Measurements from ENCODE around the gene TMEM185B.
"Not testable (repeated sequence)": the region's sequence is repeated elsewhere in the genome, so short reads cannot be mapped to it uniquely, and the experiment has no call there.

The TMEM185B gene

DNA sequence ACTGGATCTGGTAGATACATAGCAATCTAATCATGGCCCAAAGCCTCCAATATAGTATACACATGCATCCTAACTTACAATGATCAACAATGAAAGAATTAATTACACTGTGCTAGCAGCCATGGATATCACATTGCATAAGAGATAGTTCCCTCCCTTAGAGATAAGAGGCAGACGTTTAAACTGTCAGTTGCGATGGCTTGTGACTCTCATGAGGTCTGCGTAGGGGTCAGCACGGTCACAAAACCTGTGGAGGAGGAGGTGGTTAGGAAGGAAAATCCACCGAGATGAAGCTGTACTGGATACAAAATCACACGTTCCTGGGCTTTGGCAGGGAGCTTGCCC lies 28.7 kb upstream of the TMEM185B start:
- no peak for DNase-seq (ENCODE audit: low read depth)

DNA sequence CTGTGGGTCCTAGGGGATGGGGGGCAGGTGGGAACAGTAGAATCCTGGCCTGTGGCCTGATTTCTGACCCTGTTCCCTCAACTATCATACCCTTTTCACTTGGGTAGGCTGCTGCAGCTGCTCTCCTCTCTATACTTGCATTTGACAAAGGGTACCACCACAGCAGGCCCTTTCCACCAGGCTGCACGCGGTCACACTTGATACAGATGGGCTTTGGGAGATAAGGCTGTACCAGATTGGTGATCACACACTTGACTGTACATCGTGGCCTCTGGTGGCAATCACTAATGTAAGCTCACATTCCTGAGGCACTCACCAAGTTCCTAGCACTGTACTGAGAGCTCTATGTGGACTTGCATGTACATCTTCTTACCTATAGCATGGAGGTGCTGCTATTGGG lies 27.9 kb upstream of the TMEM185B start:
- no peak for DNase-seq (ENCODE audit: low read depth)

DNA sequence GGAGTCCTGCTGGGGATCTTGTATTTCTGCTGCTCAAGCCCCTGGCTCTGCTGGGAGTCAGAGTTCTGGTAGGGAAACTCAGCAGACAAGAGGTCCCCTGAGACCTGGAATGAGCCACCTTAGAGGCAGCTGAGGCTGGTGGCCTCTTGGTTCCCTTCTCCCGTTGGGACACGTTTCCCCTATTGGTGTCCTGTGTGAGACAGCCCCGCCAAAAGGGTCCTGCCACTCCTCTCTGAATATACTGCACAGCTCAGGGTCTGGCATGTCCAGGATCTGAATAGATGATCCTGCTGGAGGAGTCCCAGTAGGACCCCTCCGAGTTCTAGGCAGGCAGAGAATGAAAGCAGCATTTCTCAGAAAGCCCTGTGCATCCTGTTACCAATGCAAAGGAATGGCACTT lies 27.4 kb upstream of the TMEM185B start:
- DNase-seq (ENCODE audit: low read depth), result no peak

DNA sequence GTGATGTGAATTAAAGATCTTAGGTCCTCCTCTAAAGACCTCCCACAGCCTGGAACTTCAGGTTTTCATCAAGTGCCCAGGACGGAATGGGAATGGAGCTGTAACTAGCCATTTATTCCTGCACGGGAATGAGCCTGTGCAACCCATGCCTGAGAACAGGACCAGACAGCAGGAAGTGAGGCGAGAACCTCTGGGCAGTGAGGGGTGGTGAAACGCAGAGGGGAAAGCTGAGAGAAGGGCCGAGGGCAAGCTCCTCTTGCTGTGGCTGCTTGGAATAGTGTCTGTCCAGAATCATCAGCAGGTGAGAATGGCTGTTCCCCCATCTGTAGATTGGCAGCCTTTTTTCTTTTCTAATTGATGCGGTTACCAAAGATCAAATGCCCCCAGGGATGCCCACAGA lies 24.7 kb upstream of the TMEM185B start:
- no peak for DNase-seq (ENCODE audit: low read depth)

DNA sequence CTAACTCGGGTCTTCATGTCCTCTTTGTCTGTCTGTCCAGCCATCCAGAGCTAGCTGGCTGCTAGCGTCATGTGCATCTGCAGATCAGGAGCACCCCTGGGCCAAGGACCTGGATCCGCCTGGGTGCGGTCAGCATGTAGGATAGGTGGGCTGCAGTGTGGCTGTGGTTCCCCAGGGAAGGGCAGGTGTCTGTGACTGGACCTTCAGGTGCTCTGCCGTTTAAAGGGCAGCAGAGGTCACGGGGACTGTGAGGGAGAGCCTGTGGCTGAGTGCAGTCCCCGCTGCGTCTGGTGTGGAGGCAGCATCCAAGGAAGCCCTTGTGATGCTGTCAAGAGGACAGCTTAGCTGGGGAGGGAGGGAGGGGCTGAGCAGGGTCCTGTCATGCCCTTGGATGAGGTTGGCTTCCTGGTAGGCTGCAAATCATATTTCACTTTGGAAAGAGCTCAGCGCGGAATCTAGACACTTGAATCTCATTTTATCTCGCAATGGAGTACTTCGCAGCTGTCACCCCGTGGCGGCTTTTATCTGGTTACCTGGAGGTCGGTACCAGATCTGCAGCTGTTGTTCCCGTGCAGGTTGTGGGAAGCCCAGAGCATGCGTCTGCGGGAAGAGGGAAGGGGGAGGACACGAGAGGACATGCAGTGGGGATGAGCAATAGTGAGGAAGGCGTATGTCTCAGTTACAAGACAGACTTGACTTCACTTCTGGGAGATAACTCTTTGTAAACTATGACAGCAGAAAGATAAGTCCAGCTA lies 23.5 kb upstream of the TMEM185B start:
- no peak for DNase-seq (ENCODE audit: low read depth)

DNA sequence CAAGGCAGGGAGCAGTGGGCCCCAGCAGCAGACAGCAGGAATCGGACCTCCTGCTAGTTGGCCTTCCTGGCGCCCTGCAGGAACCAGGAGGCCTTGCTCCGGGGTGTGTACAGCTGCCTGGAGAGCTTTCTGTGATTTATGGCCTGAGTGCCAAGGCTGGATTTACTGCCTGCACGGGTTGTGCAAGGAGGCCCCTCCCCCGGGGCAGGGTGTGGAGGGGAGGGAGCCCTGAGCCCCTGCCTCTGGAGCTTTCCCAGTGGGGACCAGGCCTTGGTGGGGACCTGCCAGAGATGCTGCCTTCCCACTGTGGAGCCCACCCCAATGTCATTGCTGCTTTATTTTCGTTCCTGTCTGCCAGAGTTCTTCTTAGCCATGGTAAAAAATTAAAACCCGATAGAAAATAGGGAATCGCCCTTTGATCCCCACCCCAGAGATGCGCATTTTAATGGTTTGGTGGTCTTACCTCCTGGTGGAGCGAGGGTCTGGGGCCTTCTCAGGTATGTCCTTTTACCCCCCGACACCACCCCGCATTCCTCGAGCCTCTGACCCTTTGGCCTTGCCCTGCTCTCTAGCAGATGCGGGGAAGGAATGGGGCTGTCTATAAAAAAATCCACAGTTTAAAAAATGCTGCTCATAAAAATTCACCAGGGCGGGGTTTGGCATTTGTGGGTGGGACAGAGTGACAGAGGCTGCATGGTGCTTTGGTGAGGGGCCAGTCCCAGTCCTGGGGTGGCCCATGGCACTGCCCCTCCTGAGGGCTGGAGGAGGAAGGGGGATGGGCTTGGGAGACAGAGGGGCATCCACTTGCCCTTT lies 22.5 kb upstream of the TMEM185B start:
- DNase-seq (ENCODE audit: low read depth), result no peak

DNA sequence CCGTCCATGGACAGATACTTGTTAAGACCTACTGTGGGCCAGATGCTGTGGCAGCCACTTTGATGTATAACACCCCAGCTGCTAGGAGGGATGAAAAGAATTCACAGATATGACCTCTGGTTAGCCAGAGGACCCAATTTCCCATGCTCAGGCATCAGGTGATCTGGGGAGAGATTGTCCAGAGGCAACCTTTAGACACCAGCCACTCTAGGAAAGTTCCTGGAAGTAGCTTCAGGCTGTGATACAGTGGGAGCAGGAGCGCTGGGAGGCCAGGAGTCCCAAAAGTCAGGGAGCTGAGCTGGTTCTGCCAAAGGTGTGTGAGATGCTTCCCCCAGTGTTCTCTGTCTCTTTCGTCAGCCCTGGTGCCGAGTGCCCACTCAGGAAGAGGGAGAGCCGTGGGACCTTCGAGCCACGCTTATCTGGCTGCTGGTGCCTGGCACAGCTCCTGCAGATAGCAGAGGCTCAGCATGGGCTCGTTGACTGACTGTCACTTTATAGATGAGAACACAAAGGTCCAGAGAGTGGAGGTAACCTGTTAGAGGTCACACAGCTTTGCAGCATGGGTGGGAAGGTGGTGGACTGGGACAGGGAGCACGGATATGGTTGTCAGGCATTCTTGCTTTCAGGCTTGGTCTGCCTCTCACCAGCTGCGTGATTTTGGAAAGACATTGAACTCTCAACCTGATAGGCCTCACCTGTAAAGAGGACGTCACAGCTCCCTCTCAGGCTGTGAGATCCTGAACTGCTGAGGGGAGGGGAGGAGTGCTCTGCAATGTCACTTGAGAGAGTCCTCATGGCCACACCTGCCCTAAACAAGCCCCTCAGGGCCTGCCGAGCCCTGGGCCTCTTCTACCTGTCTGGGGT lies 21.7 kb upstream of the TMEM185B start:
- no peak for DNase-seq (ENCODE audit: low read depth)

DNA sequence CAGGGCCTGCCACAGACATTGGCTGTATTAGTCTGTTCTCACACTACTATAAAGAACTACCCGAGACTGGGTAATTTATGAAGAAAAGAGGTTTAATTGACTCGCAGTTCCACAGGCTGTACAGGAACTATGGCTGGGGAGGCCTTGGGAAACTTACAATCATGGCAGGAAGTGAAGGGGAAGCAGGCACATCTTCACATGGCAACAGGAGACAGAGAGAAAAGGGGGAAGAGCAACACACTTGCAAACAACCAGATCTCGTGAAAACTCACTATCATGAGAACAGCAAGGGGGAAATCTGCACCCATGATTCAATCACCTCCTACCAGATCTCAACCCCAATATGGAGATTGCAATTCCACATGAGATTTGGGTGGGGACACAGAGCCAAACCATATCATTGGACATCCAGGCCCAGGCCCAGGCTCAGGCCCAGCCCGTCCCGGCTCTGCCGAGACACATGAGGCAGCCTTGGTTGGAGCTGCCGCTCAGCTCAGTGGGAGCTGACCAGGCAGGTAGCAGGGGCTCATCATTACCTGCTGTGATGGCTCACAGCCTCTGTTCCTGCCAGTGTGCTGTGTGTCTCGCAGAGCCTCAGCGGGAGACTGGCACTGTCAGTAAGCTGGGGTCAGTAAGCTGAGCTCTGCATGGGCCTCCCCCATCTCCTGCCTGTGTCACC lies 20.8 kb upstream of the TMEM185B start:
- DNase-seq (ENCODE audit: low read depth), result no peak

DNA sequence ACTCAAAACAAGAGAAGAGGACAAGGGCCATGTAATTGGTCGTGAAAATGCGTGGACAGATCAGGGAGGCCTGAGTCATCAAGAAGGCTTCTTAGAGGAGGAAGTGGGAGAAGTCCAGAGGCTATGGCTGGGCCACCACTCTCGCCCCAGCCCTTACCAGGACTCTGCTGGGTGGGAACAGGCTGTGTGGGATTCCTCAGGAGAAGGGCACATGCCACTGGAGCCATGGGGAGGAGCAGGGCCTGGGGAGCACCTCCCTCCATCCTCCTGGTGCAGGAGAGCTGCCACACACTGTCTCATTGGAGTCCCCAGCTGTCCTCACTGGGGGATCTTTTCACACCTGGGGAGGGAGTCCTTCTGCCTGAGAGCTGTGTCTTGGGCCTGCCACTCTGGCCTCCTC lies 20.0 kb upstream of the TMEM185B start:
- no peak for DNase-seq (ENCODE audit: low read depth)

DNA sequence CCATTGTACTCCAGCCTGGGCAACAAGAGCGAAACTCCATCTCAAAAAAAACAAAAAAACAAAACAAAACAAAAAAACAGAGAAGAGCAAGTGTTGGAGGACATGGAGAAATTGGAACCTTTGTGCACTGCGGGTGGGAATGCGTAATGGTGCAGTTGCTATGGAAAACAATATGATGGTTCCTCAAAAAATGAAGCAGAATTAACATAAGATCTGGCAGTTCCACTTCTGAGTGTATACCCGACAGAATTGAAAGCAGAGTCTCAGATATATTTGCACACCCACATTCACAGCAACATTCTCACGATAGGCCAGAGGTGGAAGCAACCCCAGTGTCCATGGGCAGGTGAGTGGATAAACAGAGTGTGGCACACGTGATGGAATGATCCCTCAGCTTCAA lies 18.5 kb upstream of the TMEM185B start:
- no peak for DNase-seq (ENCODE audit: low read depth)

DNA sequence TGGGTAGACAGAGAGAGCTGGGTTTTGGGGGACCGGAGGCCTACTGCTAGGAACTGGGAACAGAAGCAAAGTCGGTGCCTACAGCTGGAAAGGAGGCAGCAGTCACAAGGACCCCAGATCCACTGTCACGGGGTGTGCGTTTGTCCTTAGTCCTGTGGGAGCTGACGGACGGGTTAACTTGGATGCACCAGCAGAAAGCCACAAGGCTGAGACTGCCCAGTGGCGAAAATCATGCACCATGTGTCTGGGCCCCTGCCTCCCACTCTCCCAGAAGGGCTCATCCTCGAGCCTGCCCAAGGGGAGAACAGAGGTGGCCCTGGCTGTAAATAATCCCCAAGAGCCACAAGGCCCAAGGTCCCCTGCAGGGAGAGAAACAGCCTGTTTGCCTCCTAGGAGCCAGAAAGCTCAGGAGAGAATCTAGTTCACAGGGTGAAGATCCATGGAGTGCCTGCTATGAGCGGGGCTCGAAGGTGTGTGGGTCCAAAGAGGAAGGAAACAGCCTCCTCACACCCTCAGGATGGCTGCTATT lies 17.8 kb upstream of the TMEM185B start:
- DNase-seq (ENCODE audit: low read depth), result no peak

DNA sequence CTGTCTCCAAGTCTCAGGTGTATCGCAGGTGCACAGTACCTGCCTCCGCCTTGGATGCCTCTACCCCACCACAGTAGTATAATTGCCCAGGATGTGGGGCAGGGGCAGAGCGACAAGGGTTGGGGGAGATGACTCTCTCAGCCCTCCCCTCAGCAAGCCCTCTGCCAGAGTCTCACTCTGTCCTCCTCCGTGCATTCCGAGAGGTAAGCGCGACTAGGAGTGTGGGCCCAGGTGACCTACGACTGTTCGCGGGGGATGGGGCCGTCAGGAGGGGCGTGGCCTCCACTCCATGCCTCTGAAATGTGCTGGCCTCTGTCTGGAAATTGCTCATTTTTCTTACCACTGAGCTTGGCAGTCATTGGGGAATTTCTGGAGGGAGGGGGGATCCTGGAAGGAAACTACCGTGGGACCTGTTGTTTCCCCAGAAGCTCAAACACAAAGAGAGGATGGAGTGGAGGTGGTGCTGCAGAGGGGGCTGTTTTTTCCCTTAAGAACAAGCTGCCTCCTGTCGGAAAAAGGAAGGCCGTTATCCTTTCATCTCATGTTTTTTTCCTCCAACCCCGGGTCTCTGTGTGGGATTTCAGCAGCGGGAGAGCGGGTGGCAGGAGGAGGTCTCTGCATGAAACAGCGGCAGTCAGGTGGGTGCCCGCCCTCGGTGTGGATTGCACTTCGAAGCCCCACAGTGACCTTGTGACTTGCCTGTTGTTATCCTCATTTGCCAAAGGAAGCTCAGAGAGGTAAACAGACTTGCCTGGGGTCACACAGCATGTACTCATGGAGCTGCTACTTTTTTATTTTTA lies 16.5 kb upstream of the TMEM185B start:
- peak; percentile 69 for DNase-seq (ENCODE audit: low read depth)

DNA sequence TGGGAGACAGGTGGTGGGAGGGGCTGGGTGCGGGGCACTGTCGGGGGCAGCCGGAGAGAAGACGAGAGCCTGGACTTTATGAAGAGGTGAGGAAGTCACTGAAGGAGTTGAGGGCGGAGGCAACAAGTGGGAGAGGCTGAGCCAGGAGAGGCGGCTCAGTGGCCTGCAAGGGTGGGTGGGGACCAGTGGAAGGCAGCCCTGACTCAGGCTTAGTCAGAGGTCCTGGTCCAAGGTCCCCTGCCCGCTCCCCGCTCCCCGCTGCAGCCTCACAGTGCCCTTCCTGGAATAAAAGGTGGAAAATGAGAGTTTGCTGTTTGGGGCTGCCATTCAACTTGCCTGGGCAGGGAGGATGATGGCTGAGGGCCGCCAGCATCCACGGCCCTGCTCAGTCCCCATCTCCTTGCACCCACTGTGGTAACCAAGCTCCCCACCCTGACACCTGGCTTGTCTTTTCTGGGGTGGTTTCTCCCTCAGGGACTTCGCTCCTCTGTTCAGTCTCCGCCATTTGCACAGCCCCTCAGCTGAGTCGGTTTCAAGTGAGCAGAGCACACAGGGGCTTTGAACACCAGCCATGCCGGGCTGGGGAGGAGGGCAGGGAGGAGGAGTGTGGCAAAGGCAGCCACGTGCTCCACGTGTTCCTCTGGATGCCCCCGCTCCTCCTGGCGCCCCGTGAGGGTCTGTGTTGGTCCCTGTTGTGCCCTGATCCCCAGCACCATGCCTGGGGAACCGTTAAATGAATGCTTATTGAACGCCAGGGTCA lies 15.7 kb upstream of the TMEM185B start:
- peak; percentile 19 for DNase-seq (ENCODE audit: low read depth)

DNA sequence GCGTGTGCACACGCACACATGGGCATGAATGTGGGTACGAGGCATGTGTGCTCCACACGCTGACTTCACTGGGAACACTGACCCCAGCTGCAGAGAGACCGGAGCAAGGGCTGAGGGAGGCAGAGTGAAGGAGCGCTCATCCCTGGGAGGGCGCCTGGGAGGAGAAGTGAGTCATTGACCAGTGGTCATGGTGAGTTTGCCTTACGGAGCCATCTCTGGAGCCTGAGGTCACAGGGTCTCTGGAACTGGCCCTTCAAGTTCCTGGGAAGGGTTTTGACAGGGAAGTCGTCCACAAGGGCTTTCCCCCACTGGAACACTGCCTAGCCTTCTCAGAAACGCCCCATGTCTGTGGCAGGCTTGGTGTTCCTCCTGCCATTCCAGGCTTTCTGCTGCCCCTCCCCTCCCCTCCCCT lies 14.3 kb upstream of the TMEM185B start:
- DNase-seq (ENCODE audit: low read depth), result peak; percentile 25

DNA sequence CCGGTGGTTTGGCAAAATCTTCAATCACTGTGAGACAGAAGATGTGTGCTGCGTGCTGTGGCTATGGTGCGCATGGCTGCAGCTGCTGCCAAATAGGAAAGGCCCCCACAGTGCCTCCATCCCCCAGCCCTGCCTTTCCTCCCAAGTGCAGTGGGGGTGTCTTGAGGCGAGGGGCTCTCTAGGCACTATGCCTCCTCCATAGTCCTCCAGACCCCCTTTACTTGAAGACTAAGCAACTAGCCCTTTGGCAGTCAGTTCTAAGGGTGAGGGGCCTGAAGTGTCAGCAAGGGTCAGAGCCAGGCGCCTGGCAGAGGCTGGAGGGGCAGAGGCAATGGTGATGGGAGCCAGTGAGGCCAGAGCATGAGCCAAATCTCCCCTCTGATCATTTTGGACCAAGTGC lies 13.6 kb upstream of the TMEM185B start:
- DNase-seq (ENCODE audit: low read depth), result no peak

DNA sequence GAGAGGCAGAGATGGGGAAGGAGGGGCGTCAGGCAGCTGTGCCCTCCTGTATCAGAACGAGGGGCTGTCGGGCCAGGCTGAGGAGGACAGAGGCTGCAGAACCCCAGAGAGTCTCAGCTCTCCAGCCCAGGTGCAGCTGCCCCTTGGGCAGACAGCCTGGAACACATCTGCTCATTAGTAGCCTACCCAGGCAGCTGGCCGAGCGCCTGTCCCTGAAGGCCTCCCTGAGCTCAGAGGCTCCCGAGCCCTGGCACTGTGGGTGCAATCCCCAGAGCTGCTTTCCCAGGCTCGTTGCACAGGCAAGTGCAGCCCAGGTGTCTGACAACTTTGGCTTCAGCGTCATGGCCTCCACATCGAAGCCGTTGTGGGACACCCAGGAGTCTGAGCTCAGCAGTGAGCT lies 13.1 kb upstream of the TMEM185B start:
- no peak for DNase-seq (ENCODE audit: low read depth)

DNA sequence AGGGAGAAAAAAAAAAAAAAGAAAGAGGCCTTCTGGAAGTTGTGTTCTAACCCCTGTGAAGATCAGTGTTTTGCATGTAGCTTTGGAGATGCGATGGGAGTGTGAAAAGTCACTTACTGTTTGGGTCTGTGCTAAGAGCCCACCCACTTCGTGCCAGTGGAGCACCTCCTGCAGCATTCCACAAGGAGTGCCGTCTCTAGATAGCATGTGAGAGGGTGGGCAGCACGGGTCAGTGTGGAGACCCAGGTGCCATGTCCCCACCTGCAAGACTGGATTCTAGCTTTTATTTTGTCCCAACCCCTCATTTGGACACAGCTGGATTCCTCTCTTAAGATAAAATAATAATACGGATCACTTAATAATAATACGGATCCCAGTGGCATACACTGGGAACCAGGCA lies 12.5 kb upstream of the TMEM185B start:
- no peak for DNase-seq (ENCODE audit: low read depth)

DNA sequence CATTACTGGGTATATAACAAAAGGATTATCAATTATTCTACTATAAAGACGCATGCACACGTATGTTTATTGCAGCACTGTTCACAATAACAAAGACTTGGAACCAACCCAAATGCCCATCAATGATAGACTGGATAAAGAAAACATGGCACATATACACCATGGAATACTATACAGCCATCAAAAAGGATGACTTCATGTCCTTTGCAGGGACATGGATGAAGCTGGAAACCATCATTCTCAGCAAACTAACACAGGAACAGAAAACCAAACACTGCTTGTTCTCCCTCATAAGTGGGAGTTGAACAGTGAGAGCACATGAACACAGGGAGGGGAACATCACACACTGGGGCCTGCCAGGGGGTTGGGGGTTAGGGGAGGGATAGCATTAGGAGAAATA lies 12.0 kb upstream of the TMEM185B start:
- DNase-seq (ENCODE audit: low read depth), result not testable (repeated sequence)

DNA sequence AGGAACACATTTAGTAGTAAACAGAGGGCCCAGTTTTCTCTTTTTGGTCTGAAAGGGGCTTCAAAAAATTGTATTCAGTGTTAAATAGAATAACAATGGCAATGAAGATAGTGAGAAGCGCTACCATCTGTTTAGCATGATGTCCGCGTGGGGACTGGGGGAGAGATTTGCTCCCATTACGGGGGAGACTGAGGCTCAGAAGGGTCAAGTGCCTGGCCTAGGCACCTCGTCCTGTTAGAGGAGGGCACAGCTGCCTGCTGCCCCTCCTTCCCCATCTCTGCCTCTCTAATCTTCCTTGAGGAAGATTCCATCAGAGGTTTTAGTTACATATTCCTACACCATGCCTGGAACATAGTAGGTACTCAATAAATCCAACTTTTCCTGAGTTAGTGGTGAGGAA lies 10.1 kb upstream of the TMEM185B start:
- DNase-seq (ENCODE audit: low read depth), result no peak

DNA sequence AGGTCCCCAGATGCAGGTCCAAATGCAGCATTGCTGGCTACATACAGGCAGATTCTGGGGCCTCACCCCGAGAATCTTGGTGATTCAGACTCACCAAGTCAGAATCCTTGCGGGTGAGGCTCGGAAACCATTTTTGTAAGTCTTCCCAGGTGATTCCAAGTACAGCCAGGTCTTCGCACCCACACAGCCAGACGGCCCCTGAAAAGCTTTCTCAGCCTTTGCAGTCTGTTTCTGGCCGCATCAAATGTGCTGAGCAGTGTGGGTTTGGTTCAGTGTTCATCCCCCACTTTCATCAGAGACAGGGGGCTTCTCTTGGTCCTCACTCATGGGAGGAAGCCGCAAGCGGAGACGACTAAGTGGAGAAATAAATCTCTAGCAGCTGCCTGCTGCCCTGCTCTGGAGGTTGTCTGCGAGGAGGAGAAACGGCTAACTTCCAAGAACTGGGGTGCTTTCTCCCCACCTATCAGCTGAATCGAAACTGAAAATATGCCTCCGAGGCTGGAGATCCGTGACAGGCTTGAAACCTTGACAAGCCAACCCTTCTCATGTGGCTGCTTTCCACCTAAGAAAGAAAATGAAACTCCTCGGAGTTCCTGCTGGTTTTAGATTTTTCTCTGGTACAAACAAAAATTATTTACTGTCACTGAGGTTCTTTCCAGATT lies 8.9 kb upstream of the TMEM185B start:
- peak; percentile 32 for DNase-seq (ENCODE audit: low read depth)
